GM12891 (cell line): ENCODE results near the gene RAI1.

Experiments used
- POLR2A ChIP-seq: IDR thresholded peaks from 2 replicates; pipeline ENCODE4 v1.6.1; 2011; ENCODE audit warnings: low read depth, low read length, control low read depth
- POLR2AphosphoS5 ChIP-seq: IDR thresholded peaks from 2 replicates; pipeline ENCODE4 v1.6.1; 2011; ENCODE audit warnings: low read depth, low read length, control low read depth
- TAF1 ChIP-seq: IDR thresholded peaks from 2 replicates; pipeline ENCODE4 v1.6.1; 2011; ENCODE audit warnings: low read depth, low read length, control low read depth

GRCh38 chr17:17696085-17696484, 14.8 kb downstream of the RAI1 start:
- no peak for TF ChIP-seq POLR2A
- no peak for TF ChIP-seq POLR2AphosphoS5
- TF ChIP-seq TAF1 = no peak
